Sigmoid colon (tissue), 3 donors: ENCODE measurements around the gene WNT3A.

Source experiments
- CTCF ChIP-seq, 4 experiments: fragments of 450-650 bp in 3 of 4; fragments of 200-600 bp in 1 of 4; IDR thresholded peaks; one replicate each; pipeline ENCODE4 v1.5.1; 2016 to 2019; ENCODE audit warnings: antibody characterized with exemption in 4 of 4, mild to moderate bottlenecking in 3 of 4, moderate library complexity in 2 of 4
- POLR2A ChIP-seq, 2 donors: fragments of 450-650 bp; IDR thresholded peaks; one replicate each; pipeline ENCODE4 v1.6.1; 2016; ENCODE audit warnings: antibody characterized with exemption in 2 of 2, mild to moderate bottlenecking in 2 of 2, moderate library complexity in 2 of 2

- TF ChIP-seq CTCF (IDR thresholded peaks at IDR 0.05) = no peak
- no peak for TF ChIP-seq POLR2A (IDR thresholded peaks at IDR 0.05)
Measured at GRCh38 chr1:228063251-228064191, 56.7 kb downstream of the WNT3A start.
